NCI-H526 (cell line): Measurements from ENCODE around the gene ARHGAP10.

Source experiments
- DNase-seq, 2 experiments: peaks; one replicate each; lab custom pipeline; 2025; lab: John Stamatoyannopoulos, UW

ARHGAP10 gene

GRCh38 chr4:147732518-147733235 lies 789 bp downstream of the ARHGAP10 start:
- DNase-seq = peak in 1 of 2 experiments; percentile 10

DNA sequence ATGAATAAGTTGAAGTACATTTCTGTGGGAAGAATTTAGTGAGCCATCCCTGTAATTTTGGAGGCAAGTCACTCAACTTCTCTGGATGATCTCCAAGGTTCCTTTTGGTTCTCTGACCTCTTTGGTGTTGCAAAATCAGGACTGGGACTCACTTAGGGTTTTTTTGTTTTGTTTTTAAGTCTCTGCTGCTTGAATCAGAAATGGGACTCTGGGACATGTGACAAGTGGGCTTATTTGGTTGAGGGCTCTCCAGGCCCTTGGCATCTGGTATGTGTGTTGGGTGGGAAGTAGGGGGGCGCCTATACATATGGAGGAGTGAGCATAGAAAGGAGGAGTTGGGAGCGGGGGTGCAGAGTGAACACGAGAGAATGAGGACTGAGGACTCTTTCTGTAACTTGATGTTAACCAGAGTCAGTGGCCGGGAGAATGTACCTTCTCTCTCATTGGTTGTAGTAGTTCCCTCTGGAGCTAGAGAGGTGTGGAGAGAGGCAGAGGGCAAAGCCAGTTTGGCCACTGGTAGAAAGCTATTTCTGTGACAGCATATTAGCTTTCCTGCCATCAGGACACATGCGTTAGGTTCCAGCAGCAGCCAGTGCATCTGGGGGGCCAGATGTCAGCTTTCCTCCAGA lies 1.9 kb downstream of the ARHGAP10 start:
- no peak for DNase-seq

DNA sequence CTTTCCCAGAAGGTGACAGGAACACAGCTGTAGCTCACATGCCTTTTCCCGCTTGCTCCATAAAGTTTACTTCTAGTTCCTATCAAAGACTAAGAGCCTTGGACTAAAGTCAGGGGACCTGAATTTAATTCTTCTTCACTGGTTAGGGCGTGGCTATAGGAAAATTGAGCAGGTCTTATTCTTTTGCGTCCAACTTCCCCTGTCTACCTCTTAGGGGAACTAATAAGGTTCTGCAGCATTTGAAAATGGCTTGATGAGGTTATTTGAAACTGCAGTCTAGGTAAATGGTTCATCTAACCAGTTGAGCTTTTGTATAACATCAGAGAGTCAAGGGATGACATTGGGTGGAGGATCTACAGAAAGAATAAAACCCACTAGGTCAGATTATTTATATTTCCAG lies 2.6 kb downstream of the ARHGAP10 start:
- DNase-seq = no peak

GRCh38 chr4:147735413-147736301 lies 3.8 kb downstream of the ARHGAP10 start:
- DNase-seq = no peak

GRCh38 chr4:147736458-147736857 lies 4.6 kb downstream of the ARHGAP10 start:
- no peak for DNase-seq

- DNase-seq = no peak
Measured at GRCh38 chr4:147737623-147738022, 5.7 kb downstream of the ARHGAP10 start.

DNA sequence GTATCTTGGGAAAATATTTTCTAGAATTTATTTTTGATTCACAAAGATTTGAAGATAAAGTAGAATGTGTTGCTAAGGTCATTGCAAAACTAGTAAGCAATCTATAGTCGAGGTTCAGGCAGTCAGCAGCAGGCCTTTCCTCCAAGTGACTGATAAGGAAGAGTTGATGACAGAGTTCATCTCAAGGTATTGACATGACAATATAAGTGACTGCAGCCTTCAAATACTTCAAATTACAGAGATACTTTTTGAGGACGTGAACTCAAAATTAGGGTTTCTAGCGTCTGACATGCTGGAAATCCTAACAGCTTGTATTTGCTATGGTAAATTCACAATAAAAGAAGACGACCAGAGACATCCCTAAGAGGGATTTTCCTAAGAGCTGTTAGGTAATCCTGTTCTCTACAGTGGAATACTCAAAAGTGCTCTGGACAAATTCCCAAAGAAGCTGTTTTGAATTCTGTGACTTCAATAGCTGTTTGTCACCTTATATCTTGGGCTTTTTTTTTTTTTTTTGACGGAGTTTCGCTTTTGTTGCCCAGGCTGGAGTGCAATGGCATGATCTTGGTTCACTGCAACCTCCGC lies 7.4 kb downstream of the ARHGAP10 start:
- DNase-seq = no peak

GRCh38 chr4:147740176-147740575 lies 8.3 kb downstream of the ARHGAP10 start:
- no peak for DNase-seq

GRCh38 chr4:147741190-147741788 lies 9.4 kb downstream of the ARHGAP10 start:
- DNase-seq = no peak

GRCh38 chr4:147747787-147748454 lies 16.0 kb downstream of the ARHGAP10 start:
- DNase-seq = no peak

DNA sequence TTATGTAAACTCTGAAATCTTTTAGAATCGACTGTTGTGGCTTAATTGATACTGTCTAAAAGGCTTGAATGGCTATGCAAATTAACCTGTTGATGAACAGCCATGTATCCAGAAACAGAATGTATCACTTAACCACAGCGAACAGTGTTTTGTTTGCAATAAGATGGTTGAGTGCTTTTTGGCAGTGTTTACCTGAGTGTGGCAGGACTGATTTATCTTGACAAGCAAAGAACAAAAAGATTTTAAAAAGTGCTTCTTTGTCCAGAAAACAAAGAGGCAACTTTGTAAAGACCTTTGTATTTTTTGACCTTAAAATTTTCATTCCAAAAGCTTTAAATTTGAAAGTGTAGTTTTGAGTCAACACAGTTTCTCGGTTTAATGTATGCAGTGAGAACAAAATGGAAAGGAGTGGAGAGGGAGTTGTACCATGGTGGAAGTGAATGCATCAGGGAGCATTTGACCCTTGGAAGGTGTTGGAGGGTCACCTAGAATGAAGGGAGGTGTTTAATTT lies 18.0 kb downstream of the ARHGAP10 start:
- DNase-seq = peak; percentile 69 to 81

- DNase-seq = no peak
Measured at GRCh38 chr4:147753047-147753446, 21.2 kb downstream of the ARHGAP10 start.

DNA sequence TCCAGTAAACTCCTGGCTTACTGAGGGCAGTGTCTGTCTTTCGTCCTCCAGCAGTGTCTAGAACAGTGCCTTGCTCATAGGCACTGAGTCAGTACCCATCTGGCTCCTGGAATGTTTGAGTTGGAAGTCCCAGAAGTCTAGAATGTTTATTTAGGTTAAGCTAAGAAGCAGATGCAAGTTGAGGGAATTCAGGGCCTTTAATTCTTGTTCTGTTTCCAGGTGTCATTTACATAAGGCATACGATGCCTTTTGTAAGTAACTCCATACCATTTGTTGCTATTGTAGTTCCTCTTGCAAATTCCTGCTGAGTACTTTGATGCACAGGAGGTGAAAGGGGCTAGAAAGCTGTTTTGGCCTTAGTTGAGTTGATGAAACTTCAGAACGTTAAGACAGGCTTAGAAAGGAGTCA lies 22.2 kb downstream of the ARHGAP10 start:
- DNase-seq = no peak

DNA sequence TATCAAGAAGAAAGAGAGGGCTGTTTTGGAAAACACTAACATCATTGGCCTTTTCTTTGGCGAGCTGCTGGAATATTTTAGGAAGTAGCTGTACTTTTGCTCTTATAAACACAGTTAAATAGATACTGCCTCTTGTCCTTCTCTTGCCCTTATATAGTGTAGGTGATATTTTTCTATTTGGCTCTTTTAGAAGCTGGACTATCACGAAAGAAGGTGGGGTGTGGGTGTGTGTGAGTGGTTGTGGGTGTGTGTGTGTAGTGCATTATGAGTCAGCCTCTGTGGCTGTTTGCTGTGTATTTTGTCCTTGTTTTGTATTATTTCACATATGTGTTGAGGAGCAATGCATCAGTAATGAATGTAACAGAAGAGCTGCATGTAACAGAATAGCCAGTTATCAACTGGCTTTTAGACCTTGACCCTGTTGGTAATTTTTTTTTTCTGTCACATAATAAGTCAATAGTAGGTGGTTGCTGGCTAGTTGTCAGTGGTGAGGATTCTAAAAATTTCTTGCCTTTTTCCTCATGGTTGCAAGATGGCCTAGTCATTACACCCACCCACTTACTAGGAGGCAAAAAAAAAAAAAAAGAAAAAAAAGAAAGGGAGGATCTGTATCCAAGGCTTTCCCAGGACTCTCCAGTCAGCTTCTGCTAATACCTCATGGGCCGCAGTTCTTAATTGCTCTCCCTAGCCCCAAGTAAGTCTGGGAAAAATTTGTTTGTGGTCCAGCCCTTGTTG lies 23.8 kb downstream of the ARHGAP10 start:
- DNase-seq = no peak

GRCh38 chr4:147756417-147756816 lies 24.5 kb downstream of the ARHGAP10 start:
- DNase-seq = no peak

DNA sequence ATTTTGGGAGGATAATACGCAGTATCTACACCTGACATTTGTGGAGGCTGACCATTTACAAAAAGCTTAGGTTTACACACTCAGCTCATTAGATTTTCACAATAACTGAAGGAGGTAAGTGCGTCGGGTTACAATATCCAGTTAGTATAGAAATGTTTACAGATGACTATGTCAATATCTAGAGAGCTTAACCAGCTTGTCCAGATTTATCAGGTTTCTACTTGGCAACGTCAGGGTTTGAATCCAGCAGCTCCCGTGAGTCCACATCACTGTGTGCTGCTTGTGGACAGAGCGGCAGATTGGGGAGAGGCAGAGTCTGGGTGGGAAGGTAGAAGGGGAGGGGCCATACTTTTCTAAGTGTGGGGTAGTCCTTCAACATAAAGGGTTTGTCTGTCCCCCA lies 28.3 kb downstream of the ARHGAP10 start:
- DNase-seq = no peak

DNA sequence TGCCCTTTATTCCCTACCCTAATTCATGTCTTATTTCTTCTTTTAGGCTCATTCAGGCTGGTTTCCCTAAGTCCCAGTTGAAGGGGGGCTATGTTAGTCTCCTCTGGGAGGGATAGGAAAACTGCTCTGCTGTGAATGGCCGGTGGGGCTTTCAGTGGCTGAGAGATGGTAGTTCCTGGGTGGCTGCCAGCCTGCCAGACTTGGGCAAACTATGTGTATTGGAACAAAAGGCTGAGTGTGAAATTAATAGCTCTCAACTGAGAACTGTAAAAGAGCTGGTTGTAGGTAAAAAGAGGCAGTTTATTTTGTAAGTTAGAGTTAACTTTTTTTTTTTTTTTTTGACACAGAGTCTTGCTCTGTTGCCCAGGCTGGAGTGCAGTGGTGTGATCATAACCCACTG lies 28.8 kb downstream of the ARHGAP10 start:
- DNase-seq = no peak

GRCh38 chr4:147761218-147761883 lies 29.5 kb downstream of the ARHGAP10 start:
- no peak for DNase-seq

DNA sequence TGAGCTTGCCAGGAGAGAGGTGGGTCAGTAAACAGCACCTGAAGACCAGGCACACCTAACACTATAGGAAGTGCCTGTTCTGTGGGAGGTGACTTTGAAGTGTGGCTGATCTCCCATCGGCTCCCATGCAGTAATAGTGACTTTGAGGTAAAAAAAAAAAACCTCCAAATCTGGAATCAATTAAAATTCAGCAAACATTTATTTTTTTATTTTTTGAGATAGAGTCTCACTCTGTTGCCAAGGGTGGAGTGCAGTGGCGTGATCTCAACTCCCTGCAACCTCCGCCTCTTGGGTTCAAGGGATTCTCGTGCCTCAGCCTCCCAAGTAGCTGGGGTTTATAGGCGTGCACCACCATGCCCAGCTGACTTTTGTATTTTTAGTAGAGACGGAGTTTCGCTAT lies 32.4 kb downstream of the ARHGAP10 start:
- no peak for DNase-seq

- no peak for DNase-seq
Measured at GRCh38 chr4:147765121-147765529, 33.2 kb downstream of the ARHGAP10 start.
